Measurements from ENCODE around the gene KCNIP4.

DNA sequence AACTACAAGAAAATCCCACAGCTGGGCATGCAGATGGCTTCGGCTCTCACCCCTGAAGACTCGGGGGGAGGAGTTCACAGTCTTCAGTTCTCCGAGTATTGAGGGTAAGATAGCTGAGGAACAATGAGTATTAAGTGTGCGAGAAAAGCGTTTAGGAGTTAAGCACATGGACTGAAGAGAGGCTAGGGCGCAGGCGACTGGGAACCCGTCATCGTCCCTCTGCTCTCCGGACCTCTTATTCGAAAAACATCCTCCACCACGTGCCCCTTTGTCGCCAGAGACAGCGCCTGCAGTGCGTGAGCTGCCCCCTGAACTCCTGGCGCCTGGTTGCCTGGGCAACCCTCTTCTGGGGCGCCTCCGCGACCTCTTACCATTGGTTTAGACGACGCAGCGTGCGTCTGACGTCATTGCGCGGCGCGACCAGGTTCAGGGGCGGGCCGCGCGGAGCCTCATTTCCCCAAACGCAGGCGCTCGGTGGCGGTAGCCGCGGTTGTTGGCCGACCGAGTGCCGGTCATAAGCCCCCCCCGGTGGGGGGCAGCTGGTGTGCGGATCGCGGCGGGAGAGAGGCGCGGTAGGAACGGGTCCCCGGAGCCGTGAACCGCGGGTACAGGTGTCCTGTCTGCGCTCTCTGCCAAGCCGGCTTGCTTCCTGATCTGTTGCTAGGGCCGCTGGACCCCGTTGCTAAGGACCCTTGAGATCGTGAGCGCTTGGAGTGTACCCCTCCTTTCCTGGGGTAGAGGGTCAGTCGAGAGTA, 1248.4 kb downstream of the KCNIP4 start, which contains the start of gene PACRGL:
- TF ChIP-seq, protein P1, sequence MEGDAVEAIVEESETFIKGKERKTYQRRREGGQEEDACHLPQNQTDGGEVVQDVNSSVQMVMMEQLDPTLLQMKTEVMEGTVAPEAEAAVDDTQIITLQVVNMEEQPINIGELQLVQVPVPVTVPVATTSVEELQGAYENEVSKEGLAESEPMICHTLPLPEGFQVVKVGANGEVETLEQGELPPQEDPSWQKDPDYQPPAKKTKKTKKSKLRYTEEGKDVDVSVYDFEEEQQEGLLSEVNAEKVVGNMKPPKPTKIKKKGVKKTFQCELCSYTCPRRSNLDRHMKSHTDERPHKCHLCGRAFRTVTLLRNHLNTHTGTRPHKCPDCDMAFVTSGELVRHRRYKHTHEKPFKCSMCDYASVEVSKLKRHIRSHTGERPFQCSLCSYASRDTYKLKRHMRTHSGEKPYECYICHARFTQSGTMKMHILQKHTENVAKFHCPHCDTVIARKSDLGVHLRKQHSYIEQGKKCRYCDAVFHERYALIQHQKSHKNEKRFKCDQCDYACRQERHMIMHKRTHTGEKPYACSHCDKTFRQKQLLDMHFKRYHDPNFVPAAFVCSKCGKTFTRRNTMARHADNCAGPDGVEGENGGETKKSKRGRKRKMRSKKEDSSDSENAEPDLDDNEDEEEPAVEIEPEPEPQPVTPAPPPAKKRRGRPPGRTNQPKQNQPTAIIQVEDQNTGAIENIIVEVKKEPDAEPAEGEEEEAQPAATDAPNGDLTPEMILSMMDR (IDR thresholded peaks at IDR 0.05), result no peak
- peak in 1 of 2 donors; percentile 68 for TF ChIP-seq POLR2A (IDR thresholded peaks at IDR 0.05)

Data from heart left ventricle (tissue), 13 donors.